Psoas muscle (tissue), 8 donors: ENCODE measurements around the gene SEC14L1. TPM values are rescaled to one million over a fixed set of nuclear protein-coding genes. Genes with fewer than 3 reads are reported as not detected.
"Not testable (repeated sequence)": the region's sequence is repeated elsewhere in the genome, so short reads cannot be mapped to it uniquely, and the experiment has no call there.

ENCODE experiments used
- ATAC-seq, 4 donors: fragments of 200-7000 bp; cut with Tn5 transposase; one replicate each; pipeline ENCODE4 v1.9.1; 2020; ENCODE audit warnings: moderate library complexity in 3 of 4, mild to moderate bottlenecking in 2 of 4
- DNase-seq, 2 donors: peaks; one replicate each; pipeline ENCODE4 v3.0.0-alpha.2; 2020
- H3K27ac ChIP-seq: fragments of 200-600 bp; one replicate; pipeline ENCODE4 v1.8.0; 2022
- H3K27me3 ChIP-seq, 3 donors: fragments of 200-600 bp in 1 of 3; one replicate each; pipeline versions ENCODE4 v1.6.1 to v1.8.0; 2013 to 2022; ENCODE audit warnings: low read length in 2 of 3, mild to moderate bottlenecking in 2 of 3, moderate library complexity in 1 of 3; ENCODE audit not compliant: insufficient read depth in 3 of 3
- H3K36me3 ChIP-seq, 2 donors: fragments of 200-600 bp in 1 of 2; one replicate each; pipeline versions ENCODE4 v1.6.1 to v1.8.0; 2013 to 2022; ENCODE audit warnings: low read depth in 1 of 2, mild to moderate bottlenecking in 1 of 2, moderate library complexity in 1 of 2; ENCODE audit not compliant: insufficient read depth in 1 of 2
- H3K4me1 ChIP-seq: fragments of 200-600 bp; one replicate; pipeline ENCODE4 v1.8.0; 2022
- H3K4me3 ChIP-seq: fragments of 200-600 bp; one replicate; pipeline ENCODE4 v1.8.0; 2022; ENCODE audit warnings: mild to moderate bottlenecking
- H3K9me3 ChIP-seq: fragments of 200-600 bp; one replicate; pipeline ENCODE4 v1.8.0; 2022
- WGBS, 3 donors: extraction: QIAGEN DNeasy Blood & Tissue Kit; methylation state at CpG; one replicate each; pipeline versions ENCODE4 v1.1.6 to v1.1.7; 2013; 5-methylcytosine and 5-hydroxymethylcytosine counted together
- intact Hi-C, 2 donors: fragments of 100-400 bp; cut with DNase I; formaldehyde crosslinking; loops; one replicate each; pipeline versions ENCODE4 v1.11.0 to v1.14.2; 2022
- polyA plus RNA-seq, 3 donors: library from polyadenylated mRNA; stranded (reverse); fragments of 200-250 nt; gene quantifications; one replicate each; pipeline ENCODE4 v1.2.3, GENCODE V29; 2013
- total RNA-seq, 4 donors: library from RNA; stranded (reverse); fragmentation: NEBNext Ultra II Directional in 2 of 4; extraction: Animal tissue kit (Norgen Biotek cat#: 25700) in 2 of 4; gene quantifications; one replicate each; pipeline versions ENCODE4 v1.2.1 to v1.2.4, GENCODE V29; 2021 to 2023
- TF ChIP-seq, protein P1 (sequence below): fragments of 200-600 bp; IDR thresholded peaks from one replicate; pipeline ENCODE4 v1.8.0; 2022; ENCODE audit warnings: antibody characterized with exemption
- donor health status: healthy with polysubstance abuse.
- donor health status: DM: no; HTN: no; CAD: no; lungs with moderate emphysema.
- donor health status: Bipolar disorder and iron deficiency.
- donor health status: healthy.
- donor health status: DM: yes; HTN: yes; CAD: no.
- donor health status: DM: no; HTN: no; CAD: no.
- donor health status: DM: no; HTN: no; CAD: no.
- donor health status: DM: yes; HTN: yes; CAD: no.

Gene SEC14L1
- total and polyA plus RNA-seq, 7 donors: 38.6 to 98.9 (median 69.1) TPM

- TF ChIP-seq, protein P1, sequence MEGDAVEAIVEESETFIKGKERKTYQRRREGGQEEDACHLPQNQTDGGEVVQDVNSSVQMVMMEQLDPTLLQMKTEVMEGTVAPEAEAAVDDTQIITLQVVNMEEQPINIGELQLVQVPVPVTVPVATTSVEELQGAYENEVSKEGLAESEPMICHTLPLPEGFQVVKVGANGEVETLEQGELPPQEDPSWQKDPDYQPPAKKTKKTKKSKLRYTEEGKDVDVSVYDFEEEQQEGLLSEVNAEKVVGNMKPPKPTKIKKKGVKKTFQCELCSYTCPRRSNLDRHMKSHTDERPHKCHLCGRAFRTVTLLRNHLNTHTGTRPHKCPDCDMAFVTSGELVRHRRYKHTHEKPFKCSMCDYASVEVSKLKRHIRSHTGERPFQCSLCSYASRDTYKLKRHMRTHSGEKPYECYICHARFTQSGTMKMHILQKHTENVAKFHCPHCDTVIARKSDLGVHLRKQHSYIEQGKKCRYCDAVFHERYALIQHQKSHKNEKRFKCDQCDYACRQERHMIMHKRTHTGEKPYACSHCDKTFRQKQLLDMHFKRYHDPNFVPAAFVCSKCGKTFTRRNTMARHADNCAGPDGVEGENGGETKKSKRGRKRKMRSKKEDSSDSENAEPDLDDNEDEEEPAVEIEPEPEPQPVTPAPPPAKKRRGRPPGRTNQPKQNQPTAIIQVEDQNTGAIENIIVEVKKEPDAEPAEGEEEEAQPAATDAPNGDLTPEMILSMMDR: no peak
- ATAC-seq (peak in 1 of 4 donors; percentile 18), DNase-seq (no peak)
- H3K27me3 ChIP-seq: no peaks in the 10 kb centered on the region
- 40 to 58% (median 48%) methylated on average over 8 of the region's 8 CpGs for WGBS, 3 donors
- H3K9me3 ChIP-seq: no peaks in the 10 kb centered on the region
- H3K4me3 ChIP-seq: peak overlapping the region; percentile 22
- peaks cover 0 to 8% of the 10 kb centered on the region in 2 donors for H3K36me3 ChIP-seq
- intact Hi-C loops: no loop called here
- peak overlapping the region; percentile 99 for H3K27ac ChIP-seq
- peaks cover 91% of the 10 kb centered on the region for H3K4me1 ChIP-seq
Measured at GRCh38 chr17:77153999-77154586, 13.3 kb downstream of the SEC14L1 start.

- ATAC-seq: no peak
- no peak overlapping the region for H3K4me3 ChIP-seq
- peaks cover 90% of the 10 kb centered on the region for H3K4me1 ChIP-seq
- TF ChIP-seq, protein P1: no peak
- peaks cover 0 to 4% of the 10 kb centered on the region in 2 donors for H3K36me3 ChIP-seq
- intact Hi-C loops: no loop called here
- H3K27ac ChIP-seq: peak overlapping the region; percentile 99
- no peaks in the 10 kb centered on the region for H3K27me3 ChIP-seq
- H3K9me3 ChIP-seq: no peaks in the 10 kb centered on the region
- WGBS, 3 donors: 13 to 29% (median 19%) methylated on average over 3 of the region's 3 CpGs
- DNase-seq: no peak
Measured at GRCh38 chr17:77155125-77155524, 14.4 kb downstream of the SEC14L1 start.

- H3K4me1 ChIP-seq: peaks cover 89% of the 10 kb centered on the region
- H3K27me3 ChIP-seq, ATAC-seq, H3K4me3 ChIP-seq, H3K9me3 ChIP-seq, intact Hi-C loops, H3K36me3 ChIP-seq, DNase-seq: not testable (repeated sequence)
- WGBS, 3 donors: 32 to 55% (median 33%) methylated on average over 6 of the region's 6 CpGs
- H3K27ac ChIP-seq: peak overlapping the region; percentile 99
Measured at GRCh38 chr17:77157766-77158165, 17.0 kb downstream of the SEC14L1 start.

GRCh38 chr17:77160091-77160874, 19.5 kb downstream of the SEC14L1 start:
- WGBS, 3 donors: 8 to 21% (median 14%) methylated on average over 6 of the region's 6 CpGs
- DNase-seq (no peak), ATAC-seq (no peak)
- intact Hi-C loops: no loop called here
- no peaks in the 10 kb centered on the region for H3K36me3 ChIP-seq
- peaks cover 90% of the 10 kb centered on the region for H3K4me1 ChIP-seq
- H3K4me3 ChIP-seq: peak overlapping the region; percentile 17
- no peaks in the 10 kb centered on the region for H3K27me3 ChIP-seq
- TF ChIP-seq, protein P1: no peak
- H3K9me3 ChIP-seq: no peaks in the 10 kb centered on the region
- peak overlapping the region; percentile 84 for H3K27ac ChIP-seq

DNA sequence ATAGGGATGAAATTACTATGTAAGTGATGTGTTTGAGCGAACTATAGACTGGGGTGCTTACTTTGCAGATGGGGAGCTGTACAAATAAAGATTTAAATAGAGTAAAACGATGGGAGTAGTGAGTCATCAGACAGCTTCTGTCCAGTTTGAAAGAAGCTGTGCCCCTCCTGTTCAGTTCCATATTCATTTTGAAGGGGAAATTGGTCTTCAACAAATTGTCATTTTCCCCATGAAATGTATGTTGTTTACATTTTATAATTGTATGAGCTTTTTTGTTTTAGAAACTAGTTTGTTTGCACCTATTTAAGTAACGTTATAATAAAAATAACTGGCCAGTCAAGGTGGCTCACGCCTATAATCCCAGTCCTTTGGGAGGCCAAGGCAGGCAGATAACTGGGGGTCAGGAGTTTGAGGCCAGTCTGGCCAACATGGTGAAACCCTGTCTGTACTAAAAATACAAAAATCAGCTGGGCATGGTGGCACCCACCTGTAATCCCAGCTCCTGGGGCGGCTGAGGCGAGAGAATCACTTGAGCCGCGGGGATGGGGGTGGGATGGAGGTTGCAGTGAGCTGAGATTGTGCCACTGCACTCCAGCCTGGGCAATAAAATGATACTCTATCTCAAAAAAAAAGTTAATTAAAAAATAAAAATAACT, 20.2 kb downstream of the SEC14L1 start:
- peak in 2 of 4 donors; percentile 8 to 11 for ATAC-seq
- H3K27me3 ChIP-seq: no peaks in the 10 kb centered on the region
- no peaks in the 10 kb centered on the region for H3K9me3 ChIP-seq
- WGBS, 3 donors: 25 to 40% (median 27%) methylated on average over 8 of the region's 8 CpGs
- peak overlapping the region; percentile 84 for H3K27ac ChIP-seq
- peak overlapping the region; percentile 17 for H3K4me3 ChIP-seq
- no peak for DNase-seq
- TF ChIP-seq, protein P1: no peak
- intact Hi-C loops: no loop called here
- peaks cover 90% of the 10 kb centered on the region for H3K4me1 ChIP-seq
- H3K36me3 ChIP-seq: no peaks in the 10 kb centered on the region
